Measurements from ENCODE around the gene ADI1.
"Not testable (repeated sequence)": the region's sequence is repeated elsewhere in the genome, so short reads cannot be mapped to it uniquely, and the experiment has no call there.

Gene ADI1

DNA sequence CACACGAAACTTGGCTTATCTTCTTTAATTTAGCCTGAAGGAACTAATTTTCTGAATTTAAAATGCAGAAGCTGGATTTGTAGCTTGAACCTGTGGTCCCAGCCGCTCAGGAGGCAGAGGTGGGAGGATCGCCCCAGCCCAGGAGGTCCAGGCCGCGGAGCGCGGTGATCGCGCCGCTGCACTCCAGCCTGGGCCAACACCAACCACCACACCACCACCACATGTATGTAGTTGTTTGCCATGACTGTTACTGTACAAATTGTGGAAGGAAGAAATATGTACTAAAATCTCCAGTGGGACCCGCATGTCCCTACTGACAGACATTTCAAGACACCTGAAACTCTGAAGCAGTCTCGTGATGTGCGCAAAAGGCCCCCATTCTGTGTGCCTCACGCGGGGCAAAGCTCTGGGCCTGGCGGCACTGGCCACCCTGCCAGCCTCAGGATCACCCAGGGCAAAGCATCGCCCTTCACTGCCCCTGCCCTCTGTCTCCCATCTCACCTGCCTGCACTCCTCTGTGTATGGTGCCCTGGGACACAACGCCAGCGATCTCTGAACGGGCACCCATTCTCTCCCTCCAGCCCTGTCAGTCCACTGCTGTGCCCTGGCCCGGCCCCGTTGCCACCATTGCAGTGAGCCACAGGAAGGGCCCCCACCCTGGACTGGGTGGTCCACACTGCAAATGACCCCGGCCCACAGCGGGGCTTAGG is 10.1 kb upstream of the ADI1 start:
- no peak for DNase-seq (ENCODE audit: low read depth in 2 of 2)

DNA sequence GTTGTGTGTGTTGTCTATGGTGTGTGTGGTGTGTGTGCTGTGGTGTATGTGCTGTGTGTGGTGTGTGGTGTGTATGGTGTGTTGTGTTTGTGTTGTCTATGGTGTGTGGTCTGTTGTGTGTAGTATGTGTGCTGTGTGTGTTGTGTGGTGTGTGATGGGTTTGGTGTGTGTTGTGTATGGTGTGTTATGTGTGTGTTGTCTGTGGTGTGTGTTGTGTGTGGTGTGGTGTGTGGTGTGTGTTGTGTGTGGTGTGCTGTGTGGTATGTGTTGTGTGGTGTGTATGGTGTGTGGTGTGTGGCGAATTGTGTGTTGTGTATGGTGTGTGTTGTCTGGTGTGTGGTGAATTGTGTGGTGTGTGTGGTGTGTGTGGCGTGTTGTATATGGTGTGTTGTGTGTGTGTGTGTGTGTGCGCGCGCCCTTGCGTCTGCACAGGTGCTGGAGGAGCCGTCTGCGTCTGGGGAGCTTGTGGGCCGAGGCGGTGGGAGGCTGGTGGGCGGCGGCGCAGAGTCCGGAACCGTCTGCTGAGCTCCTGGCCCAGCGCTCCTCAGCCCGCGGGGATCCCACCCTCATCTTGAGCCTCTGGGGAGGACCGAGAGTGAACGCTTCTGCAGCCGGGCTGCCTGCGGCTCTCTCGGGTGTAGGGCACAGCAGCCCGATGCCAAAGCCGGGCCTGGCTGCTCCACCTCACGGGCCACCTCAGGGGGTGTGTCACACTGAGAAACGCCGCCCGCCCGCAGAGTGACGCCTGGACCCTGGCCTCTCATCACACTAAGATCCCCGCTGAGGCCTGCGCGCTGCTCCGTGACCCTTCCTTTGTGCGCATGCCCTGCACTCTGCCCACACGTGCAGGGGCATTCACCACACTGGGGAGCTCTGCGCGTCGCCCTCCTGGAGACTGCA is 8.8 kb upstream of the ADI1 start:
- DNase-seq (ENCODE audit: low read depth in 2 of 2): no peak

DNA sequence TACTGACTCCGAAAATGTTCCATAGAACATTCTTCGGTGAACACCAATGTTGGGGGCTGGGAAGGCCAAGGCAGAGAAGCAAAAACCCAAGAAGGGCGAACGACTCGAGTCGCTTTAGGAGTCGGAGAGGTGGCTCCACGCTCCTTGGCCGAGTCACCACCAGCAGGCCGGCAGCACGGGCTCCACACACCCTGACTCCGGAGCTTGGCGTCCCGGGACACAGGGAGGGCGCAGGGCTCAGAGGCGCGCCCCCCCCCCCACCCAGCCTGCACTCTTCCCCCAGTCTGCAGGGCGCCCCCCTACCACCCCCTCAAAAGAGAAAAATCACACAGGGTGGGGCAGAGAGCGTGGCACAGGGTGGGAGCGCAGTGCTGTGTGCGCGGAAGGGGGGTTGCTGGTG is 7.5 kb upstream of the ADI1 start:
- no peak for DNase-seq (ENCODE audit: low read depth in 2 of 2)

DNA sequence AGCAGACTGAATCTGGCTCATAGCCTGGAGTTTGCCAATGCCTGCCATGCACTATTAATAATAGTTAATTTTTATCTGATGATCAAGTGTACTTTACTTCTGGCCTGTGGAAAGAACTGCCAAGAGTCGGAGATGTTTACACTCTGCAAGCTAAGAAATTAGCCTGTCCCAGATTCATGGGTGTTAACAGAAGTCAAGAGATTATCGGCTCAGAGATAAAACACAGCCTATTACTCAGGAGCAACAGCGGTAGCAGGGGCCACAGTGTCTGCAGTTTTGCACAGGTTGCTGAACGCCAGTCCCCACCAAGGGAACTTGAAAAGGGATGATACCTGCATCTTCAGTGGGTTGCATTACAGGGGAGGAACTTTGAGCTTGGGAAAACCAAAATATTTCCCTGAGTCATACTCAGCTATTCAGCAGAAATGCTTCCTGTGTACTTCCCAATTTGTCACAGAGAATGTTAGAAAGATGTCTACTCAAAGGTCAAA is 4.3 kb upstream of the ADI1 start:
- no peak for DNase-seq (ENCODE audit: low read depth in 2 of 2)

DNA sequence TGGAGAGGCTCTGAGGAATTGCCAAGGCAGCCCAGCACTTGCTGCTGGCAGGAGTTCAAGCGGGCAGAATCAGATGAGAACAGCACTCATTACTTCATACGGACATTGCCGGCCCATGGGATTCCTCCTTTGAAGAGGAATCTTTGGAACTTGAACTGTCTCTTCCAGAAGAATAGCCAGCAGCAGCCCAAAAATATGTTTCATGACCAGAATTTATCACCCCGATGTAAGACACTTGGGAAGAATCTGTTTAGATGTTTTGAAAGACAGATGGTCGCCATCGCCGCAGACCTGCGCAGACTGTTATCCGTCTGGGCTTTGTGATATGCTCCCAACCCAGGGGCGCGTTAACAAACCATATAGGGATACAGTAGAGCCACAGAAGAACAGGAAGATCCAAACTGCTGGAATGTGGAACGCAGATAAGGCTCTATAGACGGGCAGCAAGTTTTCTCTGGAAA is 3.7 kb upstream of the ADI1 start:
- DNase-seq (ENCODE audit: low read depth in 2 of 2): no peak

DNA sequence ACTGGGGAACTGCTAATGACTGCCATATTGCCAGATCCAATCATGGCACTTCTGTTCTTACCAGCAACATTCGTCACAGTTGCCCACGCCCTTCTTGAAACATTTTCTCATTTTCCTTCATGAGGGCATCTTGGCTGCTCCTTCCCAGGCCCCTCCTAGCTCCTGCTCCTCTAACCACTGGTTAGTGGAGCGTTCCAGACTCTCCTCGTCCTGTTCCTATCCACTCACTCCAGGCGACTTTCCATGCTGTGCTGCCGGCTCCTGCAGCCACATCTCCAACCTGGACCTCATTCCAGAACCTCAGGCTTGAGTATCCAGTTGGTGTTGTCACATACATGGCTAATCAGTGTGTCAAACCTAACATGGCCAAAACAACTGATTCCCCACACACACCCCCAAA is 1.3 kb upstream of the ADI1 start:
- no peak for DNase-seq (ENCODE audit: low read depth in 2 of 2)

DNA sequence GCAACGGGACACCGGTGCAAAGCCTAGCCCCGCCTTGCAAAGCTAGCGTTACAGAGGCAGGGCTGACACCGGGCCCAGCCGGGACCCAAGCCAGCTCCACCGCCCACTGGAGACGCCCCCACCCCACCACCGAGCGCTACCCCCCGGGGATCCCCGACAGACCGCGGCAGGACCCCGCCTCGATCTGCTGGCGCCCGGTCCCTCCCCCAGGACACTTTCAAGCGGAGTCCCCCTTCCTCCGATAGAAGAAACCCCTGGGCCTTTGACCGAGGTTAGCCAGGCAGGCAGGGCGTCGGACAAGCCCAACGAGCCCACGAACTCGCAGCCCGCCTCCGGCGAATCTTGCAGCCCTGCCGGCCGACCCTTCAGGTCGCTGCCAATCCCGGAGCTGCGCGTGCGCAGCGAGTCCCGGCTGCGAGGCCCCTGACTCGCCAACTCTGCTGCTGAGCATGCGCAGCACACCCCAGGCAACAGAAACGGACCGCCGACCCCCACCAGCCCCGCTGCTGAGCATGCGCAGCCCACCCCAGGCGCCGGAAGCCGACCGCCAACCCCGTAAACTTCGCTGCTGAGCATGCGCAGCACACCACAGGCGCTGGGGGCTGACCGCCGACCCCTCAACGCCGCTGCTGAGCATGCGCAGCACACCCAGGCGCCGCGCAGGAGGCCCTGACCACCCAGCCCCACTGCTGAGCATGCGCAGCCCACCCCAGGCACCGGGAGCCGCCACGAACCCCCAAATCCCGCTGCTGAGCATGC is 656 bp downstream of the ADI1 start:
- DNase-seq (ENCODE audit: low read depth in 2 of 2): peak; percentile 93 to 98

DNA sequence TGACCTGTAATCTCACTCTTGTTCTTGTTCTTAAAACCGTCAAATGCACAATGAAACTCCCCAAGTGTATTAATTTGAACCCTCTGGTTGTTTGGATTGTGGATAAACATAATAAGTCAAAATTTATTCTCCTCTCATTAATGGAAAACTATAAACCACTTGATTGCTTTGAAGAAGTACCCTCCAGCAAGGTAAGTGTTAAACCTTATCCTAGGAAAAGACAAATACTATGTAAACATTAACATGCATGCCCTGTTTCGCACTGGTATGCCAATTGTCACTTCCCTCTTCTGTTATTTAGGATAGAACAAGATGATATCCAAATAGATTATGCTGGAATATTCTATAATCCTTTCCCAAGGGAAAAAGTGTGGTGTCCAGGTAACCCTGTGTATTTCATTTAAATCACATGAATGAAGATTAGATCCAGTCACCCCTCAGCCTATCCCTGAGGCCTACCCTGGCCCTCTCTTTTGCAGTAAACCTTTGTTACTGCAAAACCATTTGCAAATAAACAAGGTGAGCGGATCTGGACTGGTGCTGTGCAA is 1.3 kb downstream of the ADI1 start:
- no peak for DNase-seq (ENCODE audit: low read depth in 2 of 2)

DNA sequence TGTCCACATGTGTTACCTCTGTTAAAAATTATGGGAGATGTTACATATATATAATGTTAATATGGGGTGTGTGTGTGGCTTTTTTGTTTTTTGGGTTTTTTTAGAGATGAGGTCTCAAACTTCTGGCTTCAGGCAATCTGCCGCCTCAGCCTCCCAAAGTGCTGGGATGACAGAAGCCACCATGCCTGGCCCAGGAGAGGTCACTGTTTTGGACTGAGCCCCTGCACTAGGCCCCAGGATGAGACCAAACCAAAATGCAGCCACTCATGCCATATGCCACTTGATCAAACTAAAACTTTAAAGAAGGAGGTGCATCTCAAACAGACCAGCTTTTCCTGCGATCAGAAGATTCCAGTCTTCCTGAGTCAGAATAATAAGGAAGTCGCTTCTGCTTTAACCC is 2.5 kb downstream of the ADI1 start:
- no peak for DNase-seq (ENCODE audit: low read depth in 2 of 2)

DNA sequence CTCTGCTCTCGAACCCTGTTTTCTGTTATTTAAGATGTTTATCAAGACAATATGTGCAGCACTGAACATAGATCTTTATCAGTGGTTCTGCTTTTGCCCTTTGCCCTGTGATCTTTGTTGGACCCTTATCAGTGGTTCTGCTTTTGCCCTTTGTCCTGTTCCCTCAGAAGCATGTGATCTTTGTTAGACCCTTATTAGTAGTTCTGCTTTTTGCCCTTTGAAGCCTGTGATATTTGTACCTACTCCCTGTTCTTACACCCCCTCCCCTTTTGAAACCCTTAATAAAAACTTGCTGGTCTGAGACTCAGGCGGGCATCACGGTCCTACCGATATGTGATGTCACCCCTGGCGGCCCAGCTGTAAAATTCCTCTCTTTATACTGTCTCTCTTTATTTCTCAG is 3.9 kb downstream of the ADI1 start:
- not testable (repeated sequence) for DNase-seq (ENCODE audit: low read depth in 2 of 2)

DNA sequence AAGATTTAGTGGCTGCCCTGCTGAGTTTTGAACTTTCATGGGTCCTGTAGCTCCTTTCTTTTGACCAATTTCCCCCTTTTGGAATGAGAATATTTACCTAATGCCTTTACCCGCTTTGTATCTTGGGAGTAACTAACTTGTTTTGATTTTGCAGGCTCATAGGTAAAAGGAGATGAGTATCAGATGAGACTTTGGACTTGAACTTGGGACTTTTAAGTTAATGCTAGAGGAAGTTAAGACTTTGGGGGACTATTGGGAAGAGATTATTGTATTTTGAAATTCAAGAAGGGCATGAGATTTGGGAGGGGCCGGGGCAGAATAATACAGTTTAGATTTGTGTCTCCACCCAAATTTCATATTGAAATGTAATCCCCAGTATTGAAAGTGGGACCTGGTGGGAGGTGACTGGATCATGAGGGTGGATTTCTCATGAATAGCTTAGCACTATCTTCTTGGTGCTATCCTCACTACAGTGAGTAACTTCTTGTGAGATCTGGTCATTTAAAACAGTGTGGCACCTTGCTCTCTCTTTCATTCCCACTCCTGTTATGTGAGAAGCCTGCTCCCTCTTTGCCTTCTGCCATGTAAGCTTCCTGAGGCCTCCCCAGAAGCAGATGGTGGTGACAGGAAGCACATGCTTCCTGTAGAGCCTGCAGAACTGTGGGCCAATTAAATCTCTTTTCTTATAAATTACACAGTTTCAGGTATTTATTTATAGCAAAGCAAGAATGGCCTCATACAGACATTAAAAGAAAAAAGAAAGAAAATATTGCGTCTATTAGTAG is 6.1 kb downstream of the ADI1 start:
- no peak for DNase-seq (ENCODE audit: low read depth in 2 of 2)

DNA sequence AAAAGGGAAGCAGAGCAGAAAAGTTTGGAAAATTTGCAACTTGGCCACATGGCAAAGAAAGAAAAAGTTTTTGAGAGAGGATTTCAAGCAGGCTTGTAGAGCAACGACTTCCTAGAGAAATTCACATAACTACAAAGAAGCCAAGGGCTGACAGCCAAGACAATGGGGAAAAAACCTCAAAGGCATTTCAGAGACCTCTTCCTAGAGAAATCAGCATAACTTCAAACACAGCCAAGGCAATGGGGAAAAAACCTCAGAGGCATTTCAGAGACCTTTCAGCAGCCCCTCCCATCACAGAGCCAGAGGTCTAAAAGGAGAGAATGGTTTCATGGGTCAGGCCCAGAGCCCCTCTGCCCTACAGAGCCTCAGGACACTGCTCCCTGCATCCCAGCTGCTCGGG is 7.2 kb downstream of the ADI1 start:
- no peak for DNase-seq (ENCODE audit: low read depth in 2 of 2)

DNA sequence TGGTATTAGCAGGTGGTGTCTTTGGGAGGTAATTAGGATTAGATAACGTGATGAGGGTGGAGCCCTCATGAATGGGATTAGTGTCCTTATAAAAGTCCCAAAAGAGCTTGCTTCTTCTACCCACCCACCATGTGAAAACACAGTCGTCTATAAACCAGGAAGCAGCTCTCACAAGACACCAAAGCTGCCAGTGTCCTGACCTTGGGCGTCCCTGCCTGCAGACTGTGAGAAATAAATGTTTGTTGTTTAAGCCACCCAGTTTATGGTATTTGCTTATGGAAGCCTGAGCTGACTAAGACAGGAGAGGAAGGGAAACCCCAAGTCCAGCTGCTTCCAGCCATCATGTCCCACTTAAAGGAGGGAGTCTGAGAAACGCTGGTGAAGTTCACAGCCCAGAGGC is 13.6 kb downstream of the ADI1 start:
- DNase-seq (ENCODE audit: low read depth in 2 of 2): no peak

DNA sequence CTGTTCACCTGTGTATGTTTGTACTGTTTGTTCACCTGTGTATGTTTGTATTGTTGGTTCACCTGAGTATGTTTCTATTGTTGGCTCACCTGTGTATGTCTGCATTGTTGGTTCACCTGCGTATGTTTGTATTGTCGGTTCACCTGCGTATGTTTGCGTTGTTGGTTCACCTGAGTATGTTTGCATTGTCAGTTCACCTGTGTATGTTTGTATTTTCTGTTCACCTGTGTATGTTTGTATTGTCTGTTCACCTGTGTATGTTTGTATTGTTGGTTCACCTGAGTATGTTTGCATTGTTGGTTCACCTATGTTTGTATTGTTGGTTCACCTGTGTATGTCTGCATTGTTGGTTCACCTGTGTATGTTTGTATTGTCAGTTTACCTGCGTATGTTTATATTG is 14.6 kb downstream of the ADI1 start:
- no peak for DNase-seq (ENCODE audit: low read depth in 2 of 2)

DNA sequence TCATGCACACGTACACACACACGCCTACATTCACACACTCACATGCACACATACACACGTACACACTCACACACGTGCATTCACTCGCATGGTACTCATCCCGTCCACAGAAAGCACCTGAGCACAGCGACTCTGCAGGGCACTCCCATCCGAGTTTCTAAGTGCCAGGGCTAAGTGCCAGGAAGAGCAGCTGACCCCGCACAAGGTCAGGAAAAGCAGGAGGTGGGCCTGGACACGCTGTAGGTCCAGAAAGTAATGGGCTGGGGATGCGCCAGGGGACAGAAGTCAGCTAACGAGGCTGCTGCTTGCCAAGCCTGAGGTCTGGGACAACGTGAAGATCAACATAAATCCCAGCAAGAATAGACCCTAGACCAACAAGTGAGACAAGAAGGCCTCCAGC is 15.8 kb downstream of the ADI1 start:
- DNase-seq (ENCODE audit: low read depth in 2 of 2): no peak

DNA sequence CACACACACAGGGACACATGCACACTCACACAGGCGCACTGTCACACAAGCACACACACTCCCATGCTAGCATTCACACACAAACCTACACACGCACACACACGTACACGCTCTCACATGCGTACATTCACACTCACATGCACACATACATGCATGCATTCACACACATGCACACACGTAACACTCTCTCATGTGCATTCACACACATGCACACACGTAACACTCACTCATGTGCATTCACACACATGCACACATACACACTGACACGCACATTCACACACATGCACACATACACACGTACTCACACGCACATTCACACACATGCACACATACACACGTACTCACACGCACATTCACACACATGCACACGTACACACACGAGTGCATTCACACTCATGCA is 16.3 kb downstream of the ADI1 start:
- DNase-seq (ENCODE audit: low read depth in 2 of 2): no peak

DNA sequence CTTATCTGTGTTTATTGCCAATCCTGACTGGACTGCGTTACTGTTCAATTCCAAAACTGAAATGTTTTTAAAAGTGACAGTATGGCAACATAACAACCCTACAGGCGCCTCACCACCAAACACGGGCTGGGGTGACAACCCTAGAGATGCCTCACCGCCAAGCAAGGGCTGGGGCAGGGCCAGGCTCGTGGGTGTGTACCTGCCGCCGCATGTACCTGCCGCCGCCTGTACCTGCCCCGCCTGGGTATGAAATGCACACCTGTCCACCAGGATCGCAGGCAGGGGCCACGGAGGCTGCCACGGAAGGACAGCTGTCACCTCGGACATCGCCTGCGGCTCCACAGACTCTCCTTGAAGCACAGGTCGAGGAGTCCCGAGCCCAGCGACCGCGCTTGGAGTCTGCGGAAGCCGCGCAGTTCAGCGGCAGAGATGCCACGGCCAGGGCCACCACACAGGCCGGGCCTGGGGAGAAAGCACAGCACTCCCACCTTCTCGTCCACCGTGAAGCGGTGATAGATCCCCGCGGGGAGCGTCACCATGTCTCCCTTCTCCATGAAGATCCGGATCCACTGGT is 18.9 kb downstream of the ADI1 start:
- no peak for DNase-seq (ENCODE audit: low read depth in 2 of 2)

DNA sequence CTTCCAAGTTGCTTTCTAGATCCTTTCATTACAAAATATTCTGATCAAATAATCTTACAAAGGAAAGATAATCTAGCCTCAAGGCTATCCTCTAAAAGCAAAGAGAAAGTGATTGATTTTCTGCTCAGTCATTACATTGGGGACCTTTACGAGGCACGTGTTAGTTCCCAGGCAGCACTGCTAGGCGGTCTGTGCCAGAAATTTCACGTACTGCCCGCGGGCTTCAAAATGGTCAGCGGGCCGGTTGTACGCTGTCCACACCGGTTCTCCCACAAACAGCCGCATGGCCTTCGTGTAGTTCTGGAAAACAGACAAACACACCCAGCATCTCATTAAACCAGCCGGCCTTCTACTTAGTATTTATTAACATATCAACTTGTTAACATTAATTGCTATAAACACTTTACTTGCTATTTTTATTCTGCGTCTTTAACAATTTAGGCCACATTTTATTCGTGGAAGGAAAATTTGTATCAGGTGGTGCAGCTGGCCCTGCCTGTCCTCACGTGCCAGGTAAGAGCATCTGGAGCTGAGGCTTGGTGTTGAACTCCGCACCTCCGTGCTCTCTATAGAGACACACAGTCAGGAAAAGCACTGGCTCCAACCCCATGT is 20.4 kb downstream of the ADI1 start:
- DNase-seq (ENCODE audit: low read depth in 2 of 2): no peak

DNA sequence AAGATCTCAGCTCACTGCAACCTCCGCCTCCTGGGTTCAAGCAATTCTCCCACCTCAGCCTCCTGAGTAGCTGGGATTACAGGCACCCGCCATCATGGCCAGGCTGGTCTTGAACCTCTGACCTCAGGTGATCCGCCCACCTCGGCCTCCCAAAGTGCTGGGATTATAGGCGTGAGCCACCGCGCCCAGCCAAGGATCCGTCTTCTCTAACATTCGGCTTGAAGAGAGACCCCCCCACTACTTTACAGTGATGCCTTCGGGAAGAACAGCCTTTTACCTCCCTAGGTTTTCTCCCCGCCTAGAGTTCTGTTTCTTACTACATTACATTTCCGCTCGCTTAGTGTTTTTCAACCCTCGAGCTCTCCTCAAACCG is 22.6 kb downstream of the ADI1 start:
- DNase-seq (ENCODE audit: low read depth in 2 of 2): not testable (repeated sequence)

DNA sequence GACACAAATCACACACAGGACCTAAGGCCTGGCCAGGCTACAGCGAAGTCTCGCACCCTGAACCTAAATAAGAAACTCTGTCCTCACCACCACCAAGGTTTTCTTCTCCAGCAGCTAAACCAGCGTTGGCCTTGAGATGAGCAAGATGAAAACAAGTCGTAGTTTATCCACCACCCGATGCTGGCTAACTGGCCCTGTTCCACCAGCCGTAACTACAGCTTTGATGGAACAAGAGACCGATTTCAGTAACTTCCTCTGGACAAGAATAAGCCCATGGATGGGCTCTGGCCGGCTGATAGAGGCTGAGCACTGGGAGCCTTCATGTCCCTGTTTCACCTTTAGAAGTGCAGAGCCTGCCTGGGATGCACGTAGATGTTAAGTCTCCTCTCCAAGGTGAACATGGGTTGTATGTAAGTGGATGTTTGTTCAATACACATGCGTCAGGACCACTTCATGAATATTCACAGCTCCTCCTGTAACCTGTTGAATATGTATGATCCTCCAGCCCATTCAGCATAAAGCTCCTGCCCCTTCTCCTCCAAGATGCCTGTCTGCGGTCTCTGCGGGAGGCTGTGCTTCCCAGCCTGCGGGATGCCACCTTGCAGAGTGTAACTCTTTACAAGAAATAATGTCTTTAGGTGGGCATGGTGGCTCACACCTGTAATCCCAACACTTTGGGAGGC is 24.2 kb downstream of the ADI1 start:
- DNase-seq (ENCODE audit: low read depth in 2 of 2): no peak

Measured in stimulated activated CD4-positive, alpha-beta T cell treated with anti-CD3 and anti-CD28 coated beads, Interleukin-1b, Interleukin-23, amount 100 ng/mL, for 1 hour (primary cell).